Measurements from ENCODE around the gene DHDH. TPM values are rescaled to one million over a fixed set of nuclear protein-coding genes. Genes with fewer than 3 reads are reported as not detected.

The DHDH gene
- total and polyA plus RNA-seq, 2 experiments from 2014 or later = 0.69 to 4.7 TPM

DNA sequence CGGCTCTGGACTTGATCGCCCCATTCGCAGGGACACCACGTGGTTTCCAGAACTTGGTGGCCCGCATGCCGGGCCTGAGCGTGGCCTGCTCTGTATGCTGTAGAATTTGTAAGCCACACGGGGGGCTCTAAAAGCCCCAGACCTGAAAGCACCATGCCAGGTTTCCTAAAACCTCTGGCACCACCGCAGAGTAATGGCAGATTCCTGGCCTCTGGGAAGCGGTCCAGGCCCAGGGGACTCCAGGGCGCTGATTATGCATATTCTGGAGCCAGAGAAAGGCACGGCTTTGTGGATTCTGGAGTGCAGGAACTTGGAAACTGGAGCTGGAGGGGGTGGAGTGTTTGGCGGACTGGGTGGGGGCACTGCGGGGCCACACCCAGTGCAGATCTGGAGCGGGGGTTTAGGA is 35.3 kb downstream of the DHDH start (continued):
- TF ChIP-seq, protein P1, sequence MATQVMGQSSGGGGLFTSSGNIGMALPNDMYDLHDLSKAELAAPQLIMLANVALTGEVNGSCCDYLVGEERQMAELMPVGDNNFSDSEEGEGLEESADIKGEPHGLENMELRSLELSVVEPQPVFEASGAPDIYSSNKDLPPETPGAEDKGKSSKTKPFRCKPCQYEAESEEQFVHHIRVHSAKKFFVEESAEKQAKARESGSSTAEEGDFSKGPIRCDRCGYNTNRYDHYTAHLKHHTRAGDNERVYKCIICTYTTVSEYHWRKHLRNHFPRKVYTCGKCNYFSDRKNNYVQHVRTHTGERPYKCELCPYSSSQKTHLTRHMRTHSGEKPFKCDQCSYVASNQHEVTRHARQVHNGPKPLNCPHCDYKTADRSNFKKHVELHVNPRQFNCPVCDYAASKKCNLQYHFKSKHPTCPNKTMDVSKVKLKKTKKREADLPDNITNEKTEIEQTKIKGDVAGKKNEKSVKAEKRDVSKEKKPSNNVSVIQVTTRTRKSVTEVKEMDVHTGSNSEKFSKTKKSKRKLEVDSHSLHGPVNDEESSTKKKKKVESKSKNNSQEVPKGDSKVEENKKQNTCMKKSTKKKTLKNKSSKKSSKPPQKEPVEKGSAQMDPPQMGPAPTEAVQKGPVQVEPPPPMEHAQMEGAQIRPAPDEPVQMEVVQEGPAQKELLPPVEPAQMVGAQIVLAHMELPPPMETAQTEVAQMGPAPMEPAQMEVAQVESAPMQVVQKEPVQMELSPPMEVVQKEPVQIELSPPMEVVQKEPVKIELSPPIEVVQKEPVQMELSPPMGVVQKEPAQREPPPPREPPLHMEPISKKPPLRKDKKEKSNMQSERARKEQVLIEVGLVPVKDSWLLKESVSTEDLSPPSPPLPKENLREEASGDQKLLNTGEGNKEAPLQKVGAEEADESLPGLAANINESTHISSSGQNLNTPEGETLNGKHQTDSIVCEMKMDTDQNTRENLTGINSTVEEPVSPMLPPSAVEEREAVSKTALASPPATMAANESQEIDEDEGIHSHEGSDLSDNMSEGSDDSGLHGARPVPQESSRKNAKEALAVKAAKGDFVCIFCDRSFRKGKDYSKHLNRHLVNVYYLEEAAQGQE (IDR thresholded peaks at IDR 0.05; ENCODE audit: unreplicated experiment) = no peak
- TF ChIP-seq EZH2phosphoT487 (IDR thresholded peaks at IDR 0.05; ENCODE audit: unreplicated experiment) = no peak
- TF ChIP-seq STAT1 (IDR thresholded peaks at IDR 0.05; ENCODE audit: unreplicated experiment) = no peak
- no peak for TF ChIP-seq CREB1 (CRISPR knock-in tag; IDR thresholded peaks at IDR 0.05; ENCODE audit: low read depth)

DNA sequence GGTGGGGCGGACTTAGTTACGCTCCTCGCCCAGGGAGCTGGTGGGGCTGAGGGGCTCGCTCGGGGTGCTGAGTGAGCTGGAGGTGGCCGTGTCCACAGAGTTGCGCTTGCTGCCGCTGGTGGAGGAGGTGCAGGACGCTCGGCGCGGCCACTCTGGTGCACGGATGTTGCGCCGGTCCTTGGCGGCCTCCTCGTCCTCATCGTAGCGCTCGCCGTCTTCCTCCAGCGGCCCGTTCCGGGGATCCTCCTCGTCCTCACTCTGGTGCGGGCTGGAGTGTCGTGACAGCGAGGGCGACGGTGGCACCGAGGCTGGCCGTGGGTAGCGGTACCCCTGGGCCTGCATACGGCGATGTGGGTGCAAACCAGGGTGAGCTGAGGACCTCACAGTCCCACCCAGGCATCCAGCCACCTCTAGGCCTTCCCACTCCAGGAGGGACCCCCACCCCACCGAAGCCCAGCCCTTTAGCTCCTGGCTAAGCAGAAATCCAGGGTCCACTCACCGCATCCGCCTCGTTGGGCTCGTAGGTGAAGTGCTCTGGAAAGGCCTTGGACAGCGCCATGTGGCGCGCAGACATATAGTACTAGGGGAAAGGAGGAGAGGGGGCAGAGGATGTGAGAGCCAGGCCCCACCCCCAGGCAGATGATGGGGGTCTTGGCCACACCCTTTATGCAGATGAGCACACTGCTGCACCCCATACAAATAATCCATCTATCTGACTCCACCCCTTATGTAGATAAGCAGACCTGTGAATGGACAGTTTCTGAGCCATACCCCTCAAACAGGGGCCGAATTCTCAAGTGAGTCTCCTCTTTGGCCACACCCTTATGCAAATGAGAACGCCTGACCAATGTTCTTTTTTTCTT is 36.0 kb downstream of the DHDH start:
- no peak overlapping the region for H3K27ac Mint-ChIP-seq
- H3K36me3 Mint-ChIP-seq (ENCODE audit: low read depth) = peaks cover 55% of the 10 kb centered on the region

More for the DNA sequence above, 36.0 kb downstream of the DHDH start:
- Mint-ChIP-seq H3K9me3 (peaks cover 13% of the 10 kb centered on the region), H3K27me3 (ENCODE audit: insufficient read depth, low read depth, poor library complexity) (peaks cover 38% of the 10 kb centered on the region), H3K4me3 (no peak overlapping the region), H3K4me1 (peaks cover 20% of the 10 kb centered on the region)
- H3K79me2 ChIP-seq (replicated peaks; ENCODE audit: insufficient read depth) = peaks cover 19% of the 10 kb centered on the region
- no peak overlapping the region for H3K4me3 ChIP-seq
- H2AFZ ChIP-seq = no peak overlapping the region
- no peaks in the 10 kb centered on the region for H3K9me2 ChIP-seq (ENCODE audit: insufficient read depth)
- peaks cover 5% of the 10 kb centered on the region; the same call in 1 of the 2 replicates for H3K4me1 ChIP-seq (ENCODE audit: insufficient read depth)
- H3K27me3 ChIP-seq (ENCODE audit: insufficient read depth) = no peaks in the 10 kb centered on the region
- peaks cover 37% of the 10 kb centered on the region for H3F3A ChIP-seq (replicated peaks; ENCODE audit: low read depth)
- no peak overlapping the region for H3K27ac ChIP-seq (ENCODE audit: low read depth)
- DNase-seq (ENCODE audit: low spot score) (peak; percentile 77), ATAC-seq (peak; percentile 12)
- H4K20me1 ChIP-seq (replicated peaks; ENCODE audit: insufficient read depth) = peaks cover 11% of the 10 kb centered on the region
- peaks cover 13% of the 10 kb centered on the region for H3K36me3 ChIP-seq (ENCODE audit: insufficient read depth)
- TF ChIP-seq EZH2 (IDR thresholded peaks at IDR 0.05; ENCODE audit: low read depth, unreplicated experiment) (no peak), POLR2AphosphoS5 (IDR thresholded peaks at IDR 0.05; ENCODE audit: low read depth) (no peak), CREB1 (CRISPR knock-in tag; IDR thresholded peaks at IDR 0.05; ENCODE audit: low read depth) (no peak)
- TF ChIP-seq, protein P1 (IDR thresholded peaks at IDR 0.05; ENCODE audit: unreplicated experiment) = no peak
- TF ChIP-seq, protein P2, sequence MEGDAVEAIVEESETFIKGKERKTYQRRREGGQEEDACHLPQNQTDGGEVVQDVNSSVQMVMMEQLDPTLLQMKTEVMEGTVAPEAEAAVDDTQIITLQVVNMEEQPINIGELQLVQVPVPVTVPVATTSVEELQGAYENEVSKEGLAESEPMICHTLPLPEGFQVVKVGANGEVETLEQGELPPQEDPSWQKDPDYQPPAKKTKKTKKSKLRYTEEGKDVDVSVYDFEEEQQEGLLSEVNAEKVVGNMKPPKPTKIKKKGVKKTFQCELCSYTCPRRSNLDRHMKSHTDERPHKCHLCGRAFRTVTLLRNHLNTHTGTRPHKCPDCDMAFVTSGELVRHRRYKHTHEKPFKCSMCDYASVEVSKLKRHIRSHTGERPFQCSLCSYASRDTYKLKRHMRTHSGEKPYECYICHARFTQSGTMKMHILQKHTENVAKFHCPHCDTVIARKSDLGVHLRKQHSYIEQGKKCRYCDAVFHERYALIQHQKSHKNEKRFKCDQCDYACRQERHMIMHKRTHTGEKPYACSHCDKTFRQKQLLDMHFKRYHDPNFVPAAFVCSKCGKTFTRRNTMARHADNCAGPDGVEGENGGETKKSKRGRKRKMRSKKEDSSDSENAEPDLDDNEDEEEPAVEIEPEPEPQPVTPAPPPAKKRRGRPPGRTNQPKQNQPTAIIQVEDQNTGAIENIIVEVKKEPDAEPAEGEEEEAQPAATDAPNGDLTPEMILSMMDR (conservative IDR thresholded peaks at IDR 0.05; ENCODE audit: low read depth in 2 of 2) = no peak
- H3K4me2 ChIP-seq = no peak overlapping the region

All from GM23338 (cell line).